Colonic mucosa (tissue), 4 donors: ENCODE measurements around the gene CFAP157. TPM values are rescaled to one million over a fixed set of nuclear protein-coding genes. Genes with fewer than 3 reads are reported as not detected.

Experiments used
- DNase-seq: peaks from one replicate; pipeline ENCODE4 v3.0.0-alpha.2; 2020
- H3K27ac ChIP-seq: fragments of 200-600 bp; one replicate; pipeline ENCODE4 v1.8.0; 2021
- H3K27me3 ChIP-seq: fragments of 200-600 bp; one replicate; pipeline ENCODE4 v1.8.0; 2021
- H3K36me3 ChIP-seq: fragments of 200-600 bp; one replicate; pipeline ENCODE4 v1.8.0; 2021
- H3K4me1 ChIP-seq: fragments of 200-600 bp; one replicate; pipeline ENCODE4 v1.8.0; 2021; ENCODE audit warnings: mild to moderate bottlenecking
- H3K4me3 ChIP-seq: fragments of 200-600 bp; one replicate; pipeline ENCODE4 v1.8.0; 2021
- H3K9ac ChIP-seq, 2 donors: one replicate each; pipeline ENCODE4 v1.7.0; 2013; ENCODE audit warnings: control low read depth in 2 of 2, low read depth in 2 of 2, low read length in 2 of 2
- H3K9me3 ChIP-seq: fragments of 200-600 bp; one replicate; pipeline ENCODE4 v1.8.0; 2021
- CTCF ChIP-seq: fragments of 200-600 bp; IDR thresholded peaks from one replicate; pipeline ENCODE4 v1.8.0; 2022; ENCODE audit warnings: antibody characterized with exemption, mild to moderate bottlenecking
- intact Hi-C: fragments of 100-400 bp; cut with DNase I; formaldehyde crosslinking; loops from one replicate; pipeline ENCODE4 v1.14.1; 2022
- total RNA-seq, 2 donors: library from RNA; stranded (reverse); fragmentation: NEBNext Ultra II Directional in 1 of 2; extraction: Animal tissue kit (Norgen Biotek cat#: 25700) in 1 of 2; gene quantifications; one replicate each; pipeline ENCODE4 v1.2.1, GENCODE V29; 2021
- donor health status: healthy.
- donor health status: DM: no; HTN: no; CAD: no.
- donor health status: DM: no; HTN: no; CAD: no.

The CFAP157 gene
- total RNA-seq, 2 donors from 2014 or later, result 0.12 TPM; not detected in 1

- no peaks in the 10 kb centered on the region for H3K27me3 ChIP-seq
- no peak for DNase-seq
- H3K9ac ChIP-seq, result no peak overlapping the region
- H3K36me3 ChIP-seq, result no peaks in the 10 kb centered on the region
- no peak overlapping the region for H3K27ac ChIP-seq
- TF ChIP-seq CTCF, result no peak
- H3K4me1 ChIP-seq, result no peaks in the 10 kb centered on the region
- intact Hi-C loops, result no loop called here
- H3K4me3 ChIP-seq, result no peak overlapping the region
- no peaks in the 10 kb centered on the region for H3K9me3 ChIP-seq
Observed at GRCh38 chr9:127684576-127684975, 22.2 kb upstream of the CFAP157 start.

- no peak overlapping the region for H3K9ac ChIP-seq
- no peaks in the 10 kb centered on the region for H3K36me3 ChIP-seq
- H3K27ac ChIP-seq, result no peak overlapping the region
- DNase-seq, result no peak
- intact Hi-C loops, result no loop called here
- H3K9me3 ChIP-seq, result no peaks in the 10 kb centered on the region
- H3K4me3 ChIP-seq, result no peak overlapping the region
- TF ChIP-seq CTCF, result no peak
- H3K4me1 ChIP-seq, result no peaks in the 10 kb centered on the region
- no peaks in the 10 kb centered on the region for H3K27me3 ChIP-seq
Observed at GRCh38 chr9:127686461-127687393, 20.1 kb upstream of the CFAP157 start.

GRCh38 chr9:127689329-127690000, 17.3 kb upstream of the CFAP157 start:
- Histone ChIP-seq H3K4me1 (no peaks in the 10 kb centered on the region), H3K36me3 (no peaks in the 10 kb centered on the region), H3K27ac (no peak overlapping the region), H3K27me3 (no peaks in the 10 kb centered on the region), H3K9ac (no peak overlapping the region), H3K4me3 (no peak overlapping the region), H3K9me3 (no peaks in the 10 kb centered on the region)
- TF ChIP-seq CTCF, result no peak
- no peak for DNase-seq
- intact Hi-C loops, result no loop called here

- H3K27me3 ChIP-seq, result no peaks in the 10 kb centered on the region
- H3K9me3 ChIP-seq, result no peaks in the 10 kb centered on the region
- H3K36me3 ChIP-seq, result no peaks in the 10 kb centered on the region
- H3K9ac ChIP-seq, result no peak overlapping the region
- no peak overlapping the region for H3K4me3 ChIP-seq
- intact Hi-C loops, result no loop called here
- no peaks in the 10 kb centered on the region for H3K4me1 ChIP-seq
- no peak for DNase-seq
- TF ChIP-seq CTCF, result no peak
- H3K27ac ChIP-seq, result no peak overlapping the region
Observed at GRCh38 chr9:127690735-127691134, 16.1 kb upstream of the CFAP157 start.

GRCh38 chr9:127692071-127692470, 14.7 kb upstream of the CFAP157 start:
- TF ChIP-seq CTCF, result no peak
- intact Hi-C loops, result no loop called here
- H3K4me3 ChIP-seq, result no peak overlapping the region

More at GRCh38 chr9:127692071-127692470, 14.7 kb upstream of the CFAP157 start:
- Histone ChIP-seq H3K9me3 (no peaks in the 10 kb centered on the region), H3K4me1 (no peaks in the 10 kb centered on the region), H3K9ac (no peak overlapping the region), H3K27ac (no peak overlapping the region), H3K36me3 (no peaks in the 10 kb centered on the region), H3K27me3 (no peaks in the 10 kb centered on the region)
- DNase-seq, result no peak
